ENCODE data around the gene CORO2A.

Gene CORO2A, protein sequence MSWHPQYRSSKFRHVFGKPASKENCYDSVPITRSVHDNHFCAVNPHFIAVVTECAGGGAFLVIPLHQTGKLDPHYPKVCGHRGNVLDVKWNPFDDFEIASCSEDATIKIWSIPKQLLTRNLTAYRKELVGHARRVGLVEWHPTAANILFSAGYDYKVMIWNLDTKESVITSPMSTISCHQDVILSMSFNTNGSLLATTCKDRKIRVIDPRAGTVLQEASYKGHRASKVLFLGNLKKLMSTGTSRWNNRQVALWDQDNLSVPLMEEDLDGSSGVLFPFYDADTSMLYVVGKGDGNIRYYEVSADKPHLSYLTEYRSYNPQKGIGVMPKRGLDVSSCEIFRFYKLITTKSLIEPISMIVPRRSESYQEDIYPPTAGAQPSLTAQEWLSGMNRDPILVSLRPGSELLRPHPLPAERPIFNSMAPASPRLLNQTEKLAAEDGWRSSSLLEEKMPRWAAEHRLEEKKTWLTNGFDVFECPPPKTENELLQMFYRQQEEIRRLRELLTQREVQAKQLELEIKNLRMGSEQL

DNA sequence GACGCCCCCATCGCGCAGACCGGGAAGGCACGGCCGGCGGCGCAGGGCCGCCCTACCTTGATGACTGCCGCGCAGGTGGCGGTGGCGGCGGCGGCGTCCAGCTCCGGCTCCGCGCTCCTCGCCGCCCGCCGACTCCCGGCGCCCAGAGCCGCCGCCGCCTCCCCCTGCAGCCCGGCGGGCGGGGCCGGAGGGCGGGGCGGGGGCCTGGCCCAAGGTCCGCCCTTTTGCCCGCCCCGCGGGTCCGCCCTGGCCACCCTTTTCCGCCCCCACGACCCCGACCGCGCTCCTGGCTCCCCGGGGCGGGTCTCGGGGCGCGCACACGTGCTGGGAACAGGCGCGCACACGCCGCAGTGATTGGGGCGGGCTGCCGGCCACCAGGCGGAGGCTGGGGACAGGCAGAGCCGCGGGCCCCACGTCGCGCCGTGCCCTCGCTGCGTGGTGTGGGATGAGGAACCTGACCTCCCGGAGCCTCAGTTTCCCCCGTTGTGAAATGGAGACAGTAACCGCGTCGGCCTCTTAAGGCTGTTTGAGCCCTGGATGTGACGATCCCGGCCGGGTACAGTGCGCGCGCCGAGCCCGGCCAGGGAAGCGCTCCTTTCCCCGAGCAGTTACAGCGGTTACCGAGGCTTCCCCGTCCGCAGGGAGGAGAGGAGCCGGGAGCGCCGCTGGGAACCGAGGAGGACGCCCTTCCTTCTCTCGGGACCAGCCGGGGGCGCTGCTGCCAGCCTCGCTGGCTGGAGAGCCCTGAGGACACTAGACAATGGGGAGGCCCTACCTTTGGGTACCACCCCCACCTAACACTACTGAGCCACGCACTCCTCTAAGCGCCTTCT lies at the start of gene CORO2A:
Gene CORO2A (minus strand): TSS at position 135 of the 833 bp plus-strand sequence. CDS start 34,977 bp downstream, outside the sequence.
- no peaks in the 10 kb centered on the region for H3K9me3 ChIP-seq (ENCODE audit: control insufficient read depth, insufficient read depth, low read length)
- peaks cover 9% of the 10 kb centered on the region for H3K4me1 ChIP-seq (ENCODE audit: control insufficient read depth, insufficient read depth, low read length)
- H3K36me3 ChIP-seq (ENCODE audit: control insufficient read depth, insufficient read depth, low read length): no peaks in the 10 kb centered on the region
- H3K27me3 ChIP-seq (ENCODE audit: control insufficient read depth, insufficient read depth, low read length): no peaks in the 10 kb centered on the region
- H3K4me3 ChIP-seq (ENCODE audit: low read depth, low read length): peak within 1 kb of the TSS; percentile 75
- peak within 1 kb of the TSS; percentile 73 for H3K9ac ChIP-seq (ENCODE audit: low read depth, low read length)

- H3K4me3 ChIP-seq (ENCODE audit: low read depth, low read length): no peak overlapping the region
Observed at GRCh38 chr9:98241357-98242300, 49.2 kb upstream of the CORO2A start.

GRCh38 chr9:98240475-98240874 lies 48.0 kb upstream of the CORO2A start:
- Histone ChIP-seq H3K36me3 (ENCODE audit: control insufficient read depth, insufficient read depth, low read length) (no peaks in the 10 kb centered on the region), H3K4me1 (ENCODE audit: control insufficient read depth, insufficient read depth, low read length) (peaks cover 2% of the 10 kb centered on the region), H3K9me3 (ENCODE audit: control insufficient read depth, insufficient read depth, low read length) (no peaks in the 10 kb centered on the region), H3K9ac (ENCODE audit: low read depth, low read length) (no peak overlapping the region), H3K4me3 (ENCODE audit: low read depth, low read length) (no peak overlapping the region), H3K27me3 (ENCODE audit: control insufficient read depth, insufficient read depth, low read length) (no peaks in the 10 kb centered on the region)

More at GRCh38 chr9:98241357-98242300, 49.2 kb upstream of the CORO2A start:
- H3K9ac ChIP-seq (ENCODE audit: low read depth, low read length): no peak overlapping the region
- peaks cover 2% of the 10 kb centered on the region for H3K4me1 ChIP-seq (ENCODE audit: control insufficient read depth, insufficient read depth, low read length)
- no peaks in the 10 kb centered on the region for H3K36me3 ChIP-seq (ENCODE audit: control insufficient read depth, insufficient read depth, low read length)
- no peaks in the 10 kb centered on the region for H3K27me3 ChIP-seq (ENCODE audit: control insufficient read depth, insufficient read depth, low read length)
- H3K9me3 ChIP-seq (ENCODE audit: control insufficient read depth, insufficient read depth, low read length): no peaks in the 10 kb centered on the region

DNA sequence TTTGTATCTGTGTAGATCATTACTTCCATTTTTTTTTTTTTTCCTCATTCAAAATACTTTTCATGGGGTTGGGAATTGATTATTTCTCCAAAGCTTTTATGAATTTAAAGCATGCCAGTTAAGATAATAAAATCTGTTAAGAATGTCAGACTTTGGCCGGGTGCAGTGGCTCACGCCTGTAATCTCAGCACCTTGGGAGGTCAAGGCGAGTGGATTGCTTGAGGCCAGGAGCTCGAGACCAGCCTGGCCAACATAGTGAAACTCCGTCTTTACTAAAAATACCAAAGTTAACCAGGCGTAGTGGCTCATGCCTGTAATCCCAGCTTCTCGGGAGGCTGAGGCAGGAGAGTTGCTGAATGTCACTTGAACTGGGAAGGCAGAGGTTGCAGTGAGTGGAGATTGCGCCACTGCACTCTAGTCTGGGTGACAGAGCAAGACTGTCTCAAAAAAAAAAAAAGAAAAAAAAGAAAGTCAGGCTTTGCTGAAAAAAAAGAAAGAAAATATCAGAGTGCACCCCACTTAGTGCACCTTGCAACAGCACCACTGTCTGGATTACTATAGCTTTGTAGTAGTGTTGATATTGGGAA lies 44.6 kb upstream of the CORO2A start:
- Histone ChIP-seq H3K4me1 (ENCODE audit: control insufficient read depth, insufficient read depth, low read length) (no peaks in the 10 kb centered on the region), H3K9ac (ENCODE audit: low read depth, low read length) (no peak overlapping the region), H3K27me3 (ENCODE audit: control insufficient read depth, insufficient read depth, low read length) (no peaks in the 10 kb centered on the region), H3K9me3 (ENCODE audit: control insufficient read depth, insufficient read depth, low read length) (no peaks in the 10 kb centered on the region), H3K36me3 (ENCODE audit: control insufficient read depth, insufficient read depth, low read length) (no peaks in the 10 kb centered on the region), H3K4me3 (ENCODE audit: low read depth, low read length) (no peak overlapping the region)

GRCh38 chr9:98235126-98235525 lies 42.7 kb upstream of the CORO2A start:
- Histone ChIP-seq H3K4me3 (ENCODE audit: low read depth, low read length) (no peak overlapping the region), H3K4me1 (ENCODE audit: control insufficient read depth, insufficient read depth, low read length) (no peaks in the 10 kb centered on the region), H3K36me3 (ENCODE audit: control insufficient read depth, insufficient read depth, low read length) (no peaks in the 10 kb centered on the region), H3K9ac (ENCODE audit: low read depth, low read length) (no peak overlapping the region), H3K27me3 (ENCODE audit: control insufficient read depth, insufficient read depth, low read length) (no peaks in the 10 kb centered on the region), H3K9me3 (ENCODE audit: control insufficient read depth, insufficient read depth, low read length) (no peaks in the 10 kb centered on the region)

GRCh38 chr9:98234245-98234825 lies 41.9 kb upstream of the CORO2A start:
- no peaks in the 10 kb centered on the region for H3K36me3 ChIP-seq (ENCODE audit: control insufficient read depth, insufficient read depth, low read length)
- H3K9ac ChIP-seq (ENCODE audit: low read depth, low read length): no peak overlapping the region
- H3K9me3 ChIP-seq (ENCODE audit: control insufficient read depth, insufficient read depth, low read length): no peaks in the 10 kb centered on the region
- H3K27me3 ChIP-seq (ENCODE audit: control insufficient read depth, insufficient read depth, low read length): no peaks in the 10 kb centered on the region
- no peak overlapping the region for H3K4me3 ChIP-seq (ENCODE audit: low read depth, low read length)
- H3K4me1 ChIP-seq (ENCODE audit: control insufficient read depth, insufficient read depth, low read length): no peaks in the 10 kb centered on the region

DNA sequence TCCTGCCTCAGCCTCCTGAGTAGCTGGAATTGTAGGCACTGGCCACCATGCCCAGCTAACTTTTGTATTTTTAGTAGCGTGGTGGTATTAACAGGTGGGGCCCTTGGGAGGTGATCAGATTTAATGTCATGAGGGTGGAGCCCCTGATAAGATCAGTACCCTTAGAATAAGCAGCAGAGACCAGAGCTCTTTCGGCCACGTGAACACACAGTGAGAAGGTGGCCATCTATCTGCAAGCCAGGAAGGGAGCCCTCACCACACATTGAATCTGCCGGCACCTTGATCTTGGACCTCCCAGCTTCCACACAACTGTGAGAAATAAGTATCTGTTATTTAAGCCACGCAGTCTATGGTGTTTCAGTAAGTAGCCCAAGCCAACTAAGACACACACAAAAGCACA lies 40.5 kb upstream of the CORO2A start:
- no peak overlapping the region for H3K4me3 ChIP-seq (ENCODE audit: low read depth, low read length)
- peaks cover 4% of the 10 kb centered on the region for H3K36me3 ChIP-seq (ENCODE audit: control insufficient read depth, insufficient read depth, low read length)
- no peaks in the 10 kb centered on the region for H3K4me1 ChIP-seq (ENCODE audit: control insufficient read depth, insufficient read depth, low read length)
- no peak overlapping the region for H3K9ac ChIP-seq (ENCODE audit: low read depth, low read length)
- H3K9me3 ChIP-seq (ENCODE audit: control insufficient read depth, insufficient read depth, low read length): no peaks in the 10 kb centered on the region
- no peaks in the 10 kb centered on the region for H3K27me3 ChIP-seq (ENCODE audit: control insufficient read depth, insufficient read depth, low read length)

DNA sequence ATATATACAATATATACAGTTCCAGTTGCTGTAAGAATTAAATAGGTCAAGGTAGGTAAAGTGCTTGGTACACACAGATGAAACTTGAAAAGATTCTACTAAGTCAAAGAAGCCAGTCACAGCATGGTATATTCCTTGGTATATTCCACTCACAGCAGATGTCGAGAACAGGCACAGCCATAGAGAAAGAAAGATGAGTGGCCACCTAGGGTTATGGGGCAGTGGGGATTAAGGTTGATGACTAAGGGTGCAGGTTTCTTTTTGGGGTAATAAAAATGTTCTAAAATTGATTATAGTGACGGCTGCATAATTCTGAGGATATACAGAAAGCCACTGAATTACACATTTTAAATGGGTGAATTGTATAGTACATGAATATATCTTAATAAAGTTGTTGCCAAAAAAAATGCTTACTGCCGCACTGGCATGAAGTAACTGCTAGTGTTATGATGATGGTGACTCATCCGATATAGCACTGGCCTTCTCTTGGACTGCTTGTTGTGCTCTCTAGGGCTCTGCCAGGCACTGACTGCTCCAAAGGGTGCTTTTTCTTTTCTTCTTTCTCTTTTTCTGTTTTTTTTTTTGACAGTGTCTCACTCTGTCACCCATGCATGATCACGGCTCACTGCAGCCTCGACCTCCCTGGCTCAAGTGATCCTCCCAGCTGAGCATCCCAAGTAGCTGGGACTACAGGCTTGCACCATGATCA lies 39.5 kb upstream of the CORO2A start:
- Histone ChIP-seq H3K27me3 (ENCODE audit: control insufficient read depth, insufficient read depth, low read length) (no peaks in the 10 kb centered on the region), H3K9ac (ENCODE audit: low read depth, low read length) (no peak overlapping the region), H3K4me3 (ENCODE audit: low read depth, low read length) (no peak overlapping the region), H3K9me3 (ENCODE audit: control insufficient read depth, insufficient read depth, low read length) (no peaks in the 10 kb centered on the region), H3K4me1 (ENCODE audit: control insufficient read depth, insufficient read depth, low read length) (no peaks in the 10 kb centered on the region), H3K36me3 (ENCODE audit: control insufficient read depth, insufficient read depth, low read length) (peaks cover 4% of the 10 kb centered on the region)

DNA sequence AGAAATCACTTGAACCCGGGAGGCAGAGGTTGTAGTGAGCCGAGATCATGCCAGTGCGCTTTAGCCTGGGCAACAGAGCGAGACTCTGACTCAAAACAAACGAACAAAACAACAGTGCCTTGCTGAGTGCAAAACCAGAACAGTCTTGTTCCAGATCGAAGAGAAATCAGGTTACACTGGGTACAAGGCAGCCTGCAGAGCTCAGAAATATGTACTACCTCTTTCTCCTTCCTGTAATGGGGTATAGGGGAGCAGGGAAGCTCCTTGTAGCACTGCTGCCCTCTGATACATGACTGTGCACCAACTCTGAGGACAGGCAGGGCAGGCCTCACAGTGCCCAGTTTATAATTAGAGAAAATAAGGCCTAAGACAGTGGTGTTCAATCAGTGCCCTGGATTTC lies 38.4 kb upstream of the CORO2A start:
- Histone ChIP-seq H3K9me3 (ENCODE audit: control insufficient read depth, insufficient read depth, low read length) (no peaks in the 10 kb centered on the region), H3K27me3 (ENCODE audit: control insufficient read depth, insufficient read depth, low read length) (no peaks in the 10 kb centered on the region), H3K4me3 (ENCODE audit: low read depth, low read length) (no peak overlapping the region), H3K9ac (ENCODE audit: low read depth, low read length) (no peak overlapping the region), H3K36me3 (ENCODE audit: control insufficient read depth, insufficient read depth, low read length) (peaks cover 5% of the 10 kb centered on the region), H3K4me1 (ENCODE audit: control insufficient read depth, insufficient read depth, low read length) (no peaks in the 10 kb centered on the region)

DNA sequence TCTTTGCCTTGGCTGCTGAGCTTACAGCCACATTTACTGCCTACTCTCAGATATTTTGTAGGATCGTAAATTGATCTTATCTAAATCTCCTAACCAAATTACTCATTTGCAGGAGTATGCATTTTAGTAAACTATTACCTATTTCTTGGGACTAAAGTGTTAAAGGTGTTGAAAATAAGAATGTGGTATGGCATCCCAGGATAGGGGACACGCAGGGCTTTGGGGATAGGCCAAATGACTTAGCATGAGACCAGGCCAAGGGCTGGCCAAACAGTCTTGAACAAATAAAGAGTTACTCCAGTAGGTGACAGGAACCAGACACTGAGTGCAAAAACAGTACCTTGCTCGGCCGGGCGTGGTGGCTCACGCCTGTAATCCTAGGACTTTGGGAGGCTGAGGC lies 37.9 kb upstream of the CORO2A start:
- Histone ChIP-seq H3K27me3 (ENCODE audit: control insufficient read depth, insufficient read depth, low read length) (no peaks in the 10 kb centered on the region), H3K4me3 (ENCODE audit: low read depth, low read length) (no peak overlapping the region), H3K4me1 (ENCODE audit: control insufficient read depth, insufficient read depth, low read length) (no peaks in the 10 kb centered on the region), H3K9ac (ENCODE audit: low read depth, low read length) (no peak overlapping the region), H3K9me3 (ENCODE audit: control insufficient read depth, insufficient read depth, low read length) (no peaks in the 10 kb centered on the region), H3K36me3 (ENCODE audit: control insufficient read depth, insufficient read depth, low read length) (peaks cover 10% of the 10 kb centered on the region)
